CD14-positive monocyte (primary cell): ENCODE results near the gene DHX9. TPM values are rescaled to one million over a fixed set of nuclear protein-coding genes. Genes with fewer than 3 reads are reported as not detected.
A peak's percentile ranks its signal among the peaks of the same experiment; 100 is the strongest.

Experiments
- DNase-seq, 3 donors: peaks; one replicate each; pipeline ENCODE4 v3.0.0-alpha.2; 2011 to 2022
- H2AFZ ChIP-seq: 2 replicates; pipeline ENCODE4 v1.6.0; 2012; ENCODE audit warnings: mild to moderate bottlenecking, low read depth, low read length, inconsistent platforms; ENCODE audit not compliant: insufficient read depth, poor library complexity, severe bottlenecking
- H3K27ac ChIP-seq, 2 donors: 1 replicate in 1 of 2; 2 replicates in 1 of 2; pipeline ENCODE4 v1.5.1; 2012 to 2013; ENCODE audit warnings: low read length in 2 of 2, control low read depth in 1 of 2, inconsistent platforms in 1 of 2, low read depth in 1 of 2, mild to moderate bottlenecking in 1 of 2
- H3K27me3 ChIP-seq, 2 donors: one replicate each; pipeline versions ENCODE4 v1.6.0 to v1.6.1; 2011 to 2013; ENCODE audit warnings: low read length in 2 of 2; ENCODE audit not compliant: control insufficient read depth in 2 of 2, insufficient read depth in 2 of 2
- H3K36me3 ChIP-seq, 2 donors: replicated peaks in 1 of 2; 1 replicate in 1 of 2; 2 replicates in 1 of 2; pipeline versions ENCODE4 v1.5.1 to v1.6.1; 2012 to 2013; ENCODE audit warnings: low read length in 2 of 2, control low read depth in 1 of 2, inconsistent platforms in 1 of 2, mild to moderate bottlenecking in 1 of 2; ENCODE audit not compliant: insufficient read depth in 2 of 2, control insufficient read depth in 1 of 2
- H3K4me1 ChIP-seq, 2 donors: 1 replicate in 1 of 2; 2 replicates in 1 of 2; pipeline versions ENCODE4 v1.5.1 to v1.6.1; 2012 to 2013; ENCODE audit warnings: low read length in 2 of 2, control low read depth in 1 of 2, inconsistent platforms in 1 of 2, mild to moderate bottlenecking in 1 of 2, moderate library complexity in 1 of 2; ENCODE audit not compliant: insufficient read depth in 2 of 2, control insufficient read depth in 1 of 2
- H3K4me2 ChIP-seq: replicated peaks from 2 replicates; pipeline ENCODE3; 2012; ENCODE audit warnings: low read length, moderate library complexity, mild to moderate bottlenecking; ENCODE audit not compliant: poor library complexity, severe bottlenecking; ENCODE audit errors: extremely low read depth
- H3K4me3 ChIP-seq, 3 experiments: fragments of 200-600 bp in 1 of 3; sonication (generic) in 1 of 3; replicated peaks in 1 of 3; 1 replicate in 2 of 3; 2 replicates in 1 of 3; pipeline ENCODE4 v1.5.1; 2011 to 2013; ENCODE audit warnings: low read length in 3 of 3, mild to moderate bottlenecking in 3 of 3, control low read depth in 2 of 3, low read depth in 2 of 3, inconsistent platforms in 1 of 3, moderate library complexity in 1 of 3
- H3K79me2 ChIP-seq: 2 replicates; pipeline ENCODE4 v1.6.0; 2012; ENCODE audit warnings: mild to moderate bottlenecking, control low read depth, inconsistent platforms, low read length, moderate library complexity; ENCODE audit not compliant: insufficient read depth
- H3K9ac ChIP-seq: 2 replicates; pipeline ENCODE4 v1.6.0; 2017; ENCODE audit warnings: low read length, mild to moderate bottlenecking; ENCODE audit not compliant: insufficient read depth, poor library complexity, severe bottlenecking
- H3K9me3 ChIP-seq, 2 donors: replicated peaks in 1 of 2; 1 replicate in 1 of 2; 2 replicates in 1 of 2; pipeline versions ENCODE4 v1.5.1 to v1.6.1; 2012 to 2013; ENCODE audit warnings: low read length in 2 of 2, control low read depth in 1 of 2; ENCODE audit not compliant: control insufficient read depth in 1 of 2, insufficient read depth in 1 of 2
- H4K20me1 ChIP-seq: 2 replicates; pipeline ENCODE4 v1.6.0; 2012; ENCODE audit warnings: mild to moderate bottlenecking, low read length, control low read depth, moderate library complexity; ENCODE audit not compliant: insufficient read depth
- H3K27ac Mint-ChIP-seq, 7 donors: one replicate each; pipeline ENCODE4 v1.8.0; 2020; ENCODE audit warnings: mild to moderate bottlenecking in 7 of 7, mixed read lengths in 7 of 7, moderate library complexity in 6 of 7, inconsistent platforms in 2 of 7
- H3K27me3 Mint-ChIP-seq, 3 donors: one replicate each; pipeline ENCODE4 v1.8.0; 2021 to 2022; ENCODE audit warnings: low read depth in 3 of 3, mild to moderate bottlenecking in 3 of 3, mixed read lengths in 3 of 3, moderate library complexity in 3 of 3, inconsistent platforms in 1 of 3
- H3K36me3 Mint-ChIP-seq, 2 donors: one replicate each; pipeline ENCODE4 v1.8.0; 2020; ENCODE audit warnings: mixed read lengths in 2 of 2, inconsistent platforms in 1 of 2, mild to moderate bottlenecking in 1 of 2
- H3K4me1 Mint-ChIP-seq: one replicate; pipeline ENCODE4 v1.8.0; 2020; ENCODE audit warnings: mild to moderate bottlenecking, mixed read lengths
- H3K4me3 Mint-ChIP-seq, 2 donors: one replicate each; pipeline ENCODE4 v1.8.0; 2020; ENCODE audit warnings: mild to moderate bottlenecking in 2 of 2, mixed read lengths in 2 of 2, moderate library complexity in 1 of 2
- H3K9me3 Mint-ChIP-seq, 7 donors: one replicate each; pipeline ENCODE4 v1.8.0; 2020 to 2022; ENCODE audit warnings: mixed read lengths in 7 of 7, mild to moderate bottlenecking in 6 of 7, moderate library complexity in 6 of 7, inconsistent platforms in 2 of 7
- WGBS: methylation state at CpG from one replicate; pipeline ENCODE4 v1.1.5; 2013; ENCODE audit warnings: missing lambda C conversion rate; ENCODE audit not compliant: insufficient coverage; 5-methylcytosine and 5-hydroxymethylcytosine counted together
- intact Hi-C, 2 donors: fragments of 100-400 bp; cut with micrococcal nuclease; formaldehyde crosslinking; loops; one replicate each; pipeline versions ENCODE4 v1.15.0 to v1.15.1; 2023
- polyA plus RNA-seq, 3 donors: library from polyadenylated mRNA; depleted of rRNA in 1 of 3; unstranded in 2 of 3; stranded (reverse) in 1 of 3; fragments of 300-500 nt in 2 of 3; fragments of >200 nt in 1 of 3; fragmentation: Illumina TruSeq in 2 of 3; gene quantifications; 1 replicate in 2 of 3; 2 replicates in 1 of 3; pipeline ENCODE4 v1.2.3, GENCODE V29; 2012 to 2021
- TF ChIP-seq, protein P1 (sequence below): fragments of 200-600 bp; IDR thresholded peaks from one replicate; pipeline ENCODE4 v1.8.0; 2022; ENCODE audit warnings: antibody characterized with exemption, mild to moderate bottlenecking

DHX9 gene
- polyA plus RNA-seq, 3 donors, result 57.9 to 71.5 (median 58.5) TPM

DNA sequence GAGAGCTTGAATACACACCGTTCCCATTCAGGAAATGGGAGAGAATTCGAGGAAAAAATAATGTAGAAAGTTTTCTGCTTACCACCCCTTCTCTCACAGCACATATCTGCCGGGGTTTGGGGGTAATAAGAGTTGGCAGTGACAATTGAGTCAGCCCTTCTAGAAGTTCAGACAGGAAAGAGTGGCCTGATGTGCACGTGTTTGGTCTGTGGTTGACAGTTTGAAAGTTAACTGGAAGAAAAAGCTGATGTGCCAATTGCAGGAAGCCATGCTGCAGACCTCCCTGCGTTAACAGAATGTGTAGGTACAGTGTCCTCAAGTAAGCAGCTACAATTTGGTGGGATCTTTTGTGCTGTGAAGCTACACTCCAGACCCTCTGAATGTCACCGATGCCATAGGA, 50.9 kb downstream of the DHX9 start:
- Histone ChIP-seq H3K4me1 (no peaks in the 10 kb centered on the region), H4K20me1 (peaks cover 14% of the 10 kb centered on the region), H3K79me2 (no peaks in the 10 kb centered on the region), H3K27ac (peak overlapping the region in 1 of 2 donors; percentile 28), H3K4me2 (no peak overlapping the region), H2AFZ (no peak overlapping the region), H3K36me3 (peaks cover 41 to 52% of the 10 kb centered on the region in 2 donors), H3K9me3 (no peaks in the 10 kb centered on the region), H3K9ac (no peak overlapping the region), H3K4me3 (no peak overlapping the region), H3K27me3 (no peaks in the 10 kb centered on the region)
- Mint-ChIP-seq H3K27me3 (peaks cover 0 to 3% (median 0%) of the 10 kb centered on the region in 3 donors), H3K4me3 (no peak overlapping the region), H3K27ac (peak overlapping the region in 6 of 7 donors; percentile 8 to 66 (median 42)), H3K9me3 (peaks cover 0 to 3% (median 2%) of the 10 kb centered on the region in 7 donors), H3K36me3 (peaks cover 40 to 54% of the 10 kb centered on the region in 2 donors), H3K4me1 (peaks cover 7% of the 10 kb centered on the region)
- no peak for DNase-seq
- WGBS, result 33% methylated on average over 3 of the region's 6 CpGs
- intact Hi-C loops, result no loop called here
- TF ChIP-seq, protein P1, sequence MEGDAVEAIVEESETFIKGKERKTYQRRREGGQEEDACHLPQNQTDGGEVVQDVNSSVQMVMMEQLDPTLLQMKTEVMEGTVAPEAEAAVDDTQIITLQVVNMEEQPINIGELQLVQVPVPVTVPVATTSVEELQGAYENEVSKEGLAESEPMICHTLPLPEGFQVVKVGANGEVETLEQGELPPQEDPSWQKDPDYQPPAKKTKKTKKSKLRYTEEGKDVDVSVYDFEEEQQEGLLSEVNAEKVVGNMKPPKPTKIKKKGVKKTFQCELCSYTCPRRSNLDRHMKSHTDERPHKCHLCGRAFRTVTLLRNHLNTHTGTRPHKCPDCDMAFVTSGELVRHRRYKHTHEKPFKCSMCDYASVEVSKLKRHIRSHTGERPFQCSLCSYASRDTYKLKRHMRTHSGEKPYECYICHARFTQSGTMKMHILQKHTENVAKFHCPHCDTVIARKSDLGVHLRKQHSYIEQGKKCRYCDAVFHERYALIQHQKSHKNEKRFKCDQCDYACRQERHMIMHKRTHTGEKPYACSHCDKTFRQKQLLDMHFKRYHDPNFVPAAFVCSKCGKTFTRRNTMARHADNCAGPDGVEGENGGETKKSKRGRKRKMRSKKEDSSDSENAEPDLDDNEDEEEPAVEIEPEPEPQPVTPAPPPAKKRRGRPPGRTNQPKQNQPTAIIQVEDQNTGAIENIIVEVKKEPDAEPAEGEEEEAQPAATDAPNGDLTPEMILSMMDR, result no peak

DNA sequence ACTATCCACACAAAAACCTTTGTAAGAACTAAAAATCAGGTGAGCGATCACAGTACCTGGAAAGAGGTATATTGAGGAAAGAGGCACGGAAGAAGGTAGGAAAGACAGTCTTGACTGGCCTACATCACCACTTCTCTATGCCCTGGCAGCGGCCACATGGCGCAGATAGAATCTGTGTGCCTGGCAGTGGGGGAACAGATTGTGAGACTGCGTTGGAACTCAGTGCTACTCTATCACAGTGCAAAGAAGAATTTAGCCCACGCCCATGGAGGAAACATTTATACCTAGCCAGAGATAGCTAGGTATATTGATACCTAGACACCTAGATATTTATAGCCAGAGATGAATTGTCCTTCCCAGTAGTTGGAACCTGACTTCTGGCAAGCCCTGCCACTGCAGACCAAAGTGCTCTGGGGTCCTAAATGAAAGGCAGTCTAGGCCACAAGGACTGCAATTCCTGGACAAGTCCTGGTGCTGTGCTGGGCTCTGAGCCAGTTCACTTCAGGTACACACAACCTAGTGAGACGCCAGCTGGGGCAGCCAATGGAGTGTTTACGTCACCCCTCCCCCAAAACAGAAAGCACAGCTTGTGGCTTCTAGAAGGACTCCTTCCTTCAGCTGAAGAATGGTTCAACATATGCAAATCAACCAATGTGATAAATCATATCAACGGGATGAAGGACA, 51.9 kb downstream of the DHX9 start:
- H3K36me3 ChIP-seq, result peaks cover 31 to 42% of the 10 kb centered on the region in 2 donors
- H3K27me3 ChIP-seq, result no peaks in the 10 kb centered on the region
- no peak overlapping the region for H3K27ac ChIP-seq
- WGBS, result 97% methylated on average over 6 of the region's 9 CpGs
- H3K9me3 ChIP-seq, result no peaks in the 10 kb centered on the region
- H3K4me1 ChIP-seq, result no peaks in the 10 kb centered on the region
- no peak overlapping the region for H3K4me2 ChIP-seq
- no peaks in the 10 kb centered on the region for H3K79me2 ChIP-seq
- intact Hi-C loops, result no loop called here
- H3K4me1 Mint-ChIP-seq, result peaks cover 7% of the 10 kb centered on the region
- TF ChIP-seq, protein P1, result no peak
- no peak overlapping the region for H3K9ac ChIP-seq
- no peak for DNase-seq
- peaks cover 0 to 5% (median 0%) of the 10 kb centered on the region in 3 donors for H3K27me3 Mint-ChIP-seq
- no peak overlapping the region for H3K4me3 ChIP-seq
- H3K27ac Mint-ChIP-seq, result no peak overlapping the region
- peaks cover 31 to 43% of the 10 kb centered on the region in 2 donors for H3K36me3 Mint-ChIP-seq
- H4K20me1 ChIP-seq, result peaks cover 5% of the 10 kb centered on the region
- no peak overlapping the region for H3K4me3 Mint-ChIP-seq
- peaks cover 0 to 6% (median 2%) of the 10 kb centered on the region in 7 donors for H3K9me3 Mint-ChIP-seq
- no peak overlapping the region for H2AFZ ChIP-seq
